BE2C (cell line): ENCODE data around the gene SBF2.

Experiments
- DNase-seq: peaks from one replicate; pipeline ENCODE4 v3.0.0-alpha.2; 2020
- H3K27me3 ChIP-seq: fragments of 250-450 bp; sonication (Bioruptor Pico); 2 replicates; pipeline ENCODE4 v1.5.1; 2020; ENCODE audit warnings: mild to moderate bottlenecking
- H3K36me3 ChIP-seq: fragments of 250-450 bp; sonication (Bioruptor Pico); 2 replicates; pipeline ENCODE4 v1.5.1; 2020; ENCODE audit warnings: mild to moderate bottlenecking
- H3K4me1 ChIP-seq: fragments of 250-450 bp; sonication (Bioruptor Pico); 2 replicates; pipeline ENCODE4 v1.5.1; 2020
- H3K4me3 ChIP-seq: 2 replicates; pipeline ENCODE4 v1.5.1; 2011; ENCODE audit warnings: low read depth, low read length
- H3K9me3 ChIP-seq: fragments of 250-450 bp; sonication (Bioruptor Pico); 2 replicates; pipeline ENCODE4 v1.5.1; 2020
- TF ChIP-seq, protein P1 (sequence below): IDR thresholded peaks from 2 replicates; pipeline ENCODE4 v1.5.1; 2012; ENCODE audit warnings: mild to moderate bottlenecking, low read depth, low read length

The SBF2 gene

DNA sequence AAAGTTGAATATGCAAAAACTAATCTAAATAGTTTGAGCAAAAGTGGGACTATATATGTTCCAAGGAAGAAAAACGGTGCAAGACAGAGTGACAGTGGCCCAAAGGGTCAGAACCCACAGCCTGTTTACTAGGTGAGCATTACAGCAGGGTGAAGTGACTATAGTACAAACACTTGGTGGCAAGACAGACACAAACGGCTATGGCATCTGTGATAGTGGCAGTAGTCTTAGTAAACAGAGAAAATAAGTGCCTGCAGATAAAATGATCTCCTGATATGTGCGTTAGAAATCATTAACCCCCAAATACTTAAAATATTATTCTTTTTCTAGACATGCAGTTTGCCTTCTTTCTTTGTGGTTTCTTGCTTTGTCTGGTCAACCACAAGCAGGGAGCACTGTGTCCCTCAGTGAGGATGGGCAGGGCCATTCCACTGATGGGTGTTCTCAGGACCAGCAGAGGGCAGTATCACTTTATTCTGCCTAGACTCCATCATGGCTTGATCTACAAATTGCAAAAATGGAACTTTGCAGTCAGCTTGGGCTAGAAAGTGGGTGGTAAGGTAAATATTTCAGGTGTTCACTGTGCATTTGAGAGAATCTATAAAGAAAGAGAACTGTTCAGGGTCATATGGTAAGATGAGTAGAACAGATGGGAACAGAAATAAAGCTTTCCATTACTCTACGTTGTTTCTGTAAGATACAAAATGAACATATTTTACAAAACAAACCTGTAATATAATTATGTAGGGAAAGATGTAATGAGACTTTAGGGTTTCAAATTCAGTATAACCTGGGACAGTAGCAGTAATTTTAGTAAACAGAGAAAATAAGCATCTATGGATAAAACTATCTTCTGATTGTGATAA is 431.9 kb downstream of the SBF2 start:
- H3K9me3 ChIP-seq = no peaks in the 10 kb centered on the region
- TF ChIP-seq, protein P1, sequence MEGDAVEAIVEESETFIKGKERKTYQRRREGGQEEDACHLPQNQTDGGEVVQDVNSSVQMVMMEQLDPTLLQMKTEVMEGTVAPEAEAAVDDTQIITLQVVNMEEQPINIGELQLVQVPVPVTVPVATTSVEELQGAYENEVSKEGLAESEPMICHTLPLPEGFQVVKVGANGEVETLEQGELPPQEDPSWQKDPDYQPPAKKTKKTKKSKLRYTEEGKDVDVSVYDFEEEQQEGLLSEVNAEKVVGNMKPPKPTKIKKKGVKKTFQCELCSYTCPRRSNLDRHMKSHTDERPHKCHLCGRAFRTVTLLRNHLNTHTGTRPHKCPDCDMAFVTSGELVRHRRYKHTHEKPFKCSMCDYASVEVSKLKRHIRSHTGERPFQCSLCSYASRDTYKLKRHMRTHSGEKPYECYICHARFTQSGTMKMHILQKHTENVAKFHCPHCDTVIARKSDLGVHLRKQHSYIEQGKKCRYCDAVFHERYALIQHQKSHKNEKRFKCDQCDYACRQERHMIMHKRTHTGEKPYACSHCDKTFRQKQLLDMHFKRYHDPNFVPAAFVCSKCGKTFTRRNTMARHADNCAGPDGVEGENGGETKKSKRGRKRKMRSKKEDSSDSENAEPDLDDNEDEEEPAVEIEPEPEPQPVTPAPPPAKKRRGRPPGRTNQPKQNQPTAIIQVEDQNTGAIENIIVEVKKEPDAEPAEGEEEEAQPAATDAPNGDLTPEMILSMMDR = peak; percentile 75
- no peaks in the 10 kb centered on the region for H3K27me3 ChIP-seq
- peak; percentile 46 for DNase-seq
- no peaks in the 10 kb centered on the region for H3K4me1 ChIP-seq
- no peak overlapping the region for H3K4me3 ChIP-seq
- H3K36me3 ChIP-seq = no peaks in the 10 kb centered on the region

DNA sequence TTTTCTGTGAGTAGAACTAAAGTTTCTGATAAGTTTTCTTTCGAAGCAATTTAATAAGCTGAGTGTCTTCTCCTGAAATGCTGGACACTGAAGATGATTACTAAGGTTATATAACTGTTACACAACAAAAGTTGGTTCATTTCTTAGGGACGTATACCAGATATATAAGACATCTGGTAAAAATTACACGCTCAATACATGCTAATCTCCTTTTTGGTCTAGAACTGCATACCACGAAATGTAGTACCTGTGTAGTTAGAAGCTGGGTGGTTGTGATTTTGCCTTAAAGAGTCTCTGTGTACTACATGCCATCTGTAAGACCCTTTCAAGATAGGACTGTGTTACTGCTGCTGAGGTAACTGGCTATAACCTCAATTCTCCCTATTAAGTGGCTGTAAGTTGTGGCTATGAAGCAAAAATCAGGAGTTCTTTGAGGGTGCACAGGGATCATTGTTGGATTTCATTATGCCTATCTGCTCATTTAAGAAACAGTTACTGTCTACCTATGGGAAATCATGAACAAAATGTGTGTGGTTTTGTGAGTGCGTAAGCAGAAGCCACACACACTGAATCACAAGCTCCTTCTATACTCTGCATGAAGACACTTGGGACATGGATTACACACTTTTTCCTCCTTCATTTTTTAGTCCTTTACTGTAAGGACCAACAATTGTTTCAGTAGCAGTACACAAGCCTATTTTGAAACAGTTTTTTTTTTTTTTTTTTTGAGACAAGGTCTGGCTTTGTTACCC is 434.3 kb downstream of the SBF2 start:
- Histone ChIP-seq H3K4me1 (no peaks in the 10 kb centered on the region), H3K27me3 (no peaks in the 10 kb centered on the region), H3K4me3 (no peak overlapping the region), H3K36me3 (no peaks in the 10 kb centered on the region), H3K9me3 (no peaks in the 10 kb centered on the region)
- no peak for DNase-seq
- TF ChIP-seq, protein P1 = no peak

DNA sequence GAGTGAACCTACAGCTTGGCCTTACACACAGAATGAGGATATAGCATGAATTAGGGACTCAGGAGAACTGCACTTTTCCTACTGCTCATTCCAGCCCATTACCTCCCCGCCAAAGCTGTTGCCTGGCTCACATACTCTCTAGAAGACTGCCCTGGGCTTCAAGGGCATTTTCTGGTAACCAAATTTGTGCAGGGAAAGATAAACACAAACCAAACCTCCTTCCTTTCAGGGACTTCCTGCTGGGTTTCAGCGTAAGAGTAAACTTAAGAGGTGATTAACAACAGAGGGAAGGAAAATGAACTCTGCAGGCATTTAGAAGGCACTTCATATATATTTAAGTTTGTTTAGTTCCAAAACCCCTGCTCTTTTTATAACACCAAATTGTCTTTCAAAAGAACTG is 435.2 kb downstream of the SBF2 start:
- no peak overlapping the region for H3K4me3 ChIP-seq
- TF ChIP-seq, protein P1 = no peak
- DNase-seq = no peak
- no peaks in the 10 kb centered on the region for H3K4me1 ChIP-seq
- H3K36me3 ChIP-seq = no peaks in the 10 kb centered on the region
- H3K27me3 ChIP-seq = no peaks in the 10 kb centered on the region
- H3K9me3 ChIP-seq = no peaks in the 10 kb centered on the region

DNA sequence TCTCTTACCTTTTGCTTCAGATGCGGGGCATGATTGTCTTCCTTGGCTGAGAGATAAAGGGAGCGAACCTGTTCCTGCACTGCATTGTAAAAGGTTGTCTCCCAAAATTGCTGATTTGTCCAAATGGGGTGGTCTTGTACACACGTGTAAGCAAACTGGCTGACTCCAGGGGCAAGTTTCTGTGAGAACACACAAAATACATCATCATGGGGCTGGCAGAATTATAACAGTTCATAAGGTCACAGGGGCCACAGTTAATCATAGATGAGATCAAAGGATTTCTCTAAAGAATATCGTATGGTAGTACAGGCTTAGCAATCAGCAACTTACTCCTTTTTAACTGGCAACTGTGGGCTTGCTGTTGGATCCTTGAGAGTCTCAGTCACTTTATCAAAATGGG is 435.8 kb downstream of the SBF2 start:
- no peak for DNase-seq
- H3K27me3 ChIP-seq = no peaks in the 10 kb centered on the region
- H3K4me1 ChIP-seq = no peaks in the 10 kb centered on the region
- H3K9me3 ChIP-seq = no peaks in the 10 kb centered on the region
- no peak overlapping the region for H3K4me3 ChIP-seq
- TF ChIP-seq, protein P1 = no peak
- no peaks in the 10 kb centered on the region for H3K36me3 ChIP-seq

DNA sequence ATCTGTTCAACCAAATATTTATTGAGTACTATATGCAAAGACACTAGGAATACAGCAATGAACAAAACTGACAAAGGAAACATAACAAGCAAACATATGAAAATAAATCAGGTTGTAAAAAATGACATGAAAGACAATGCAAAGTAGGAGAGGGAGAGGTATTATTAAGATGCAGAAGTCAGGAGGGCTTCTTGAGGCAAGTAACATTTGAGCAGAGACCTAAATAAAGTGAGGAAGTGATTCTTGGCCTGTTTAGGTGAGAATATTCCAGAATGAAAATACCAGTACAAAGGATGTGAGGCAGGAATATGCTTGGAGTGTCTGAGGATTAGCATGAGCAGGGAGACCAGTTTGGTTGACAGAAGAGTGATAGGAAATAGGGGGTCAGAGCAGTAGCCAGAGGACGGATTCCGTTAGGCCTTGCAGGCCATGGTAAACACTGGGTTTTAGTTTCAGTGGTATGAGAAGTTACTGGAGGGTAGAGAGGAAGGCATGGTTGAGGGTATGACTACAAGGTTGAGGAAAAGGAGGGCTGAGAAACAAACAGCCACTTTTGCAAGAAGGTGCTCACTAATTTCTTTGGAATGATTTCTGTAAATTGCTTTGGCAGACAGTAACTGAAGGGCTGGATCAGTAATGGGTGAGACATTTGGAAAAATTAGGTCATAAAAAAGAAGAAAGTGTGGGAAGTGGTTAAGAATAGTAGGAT is 438.3 kb downstream of the SBF2 start:
- no peaks in the 10 kb centered on the region for H3K27me3 ChIP-seq
- H3K9me3 ChIP-seq = no peaks in the 10 kb centered on the region
- H3K36me3 ChIP-seq = no peaks in the 10 kb centered on the region
- no peak overlapping the region for H3K4me3 ChIP-seq
- TF ChIP-seq, protein P1 = no peak
- no peaks in the 10 kb centered on the region for H3K4me1 ChIP-seq
- DNase-seq = no peak
